Activated CD4-positive, alpha-beta memory T cell treated with anti-CD3 and anti-CD28 coated beads, Interleukin-2, amount 10 ng/mL, durations not matched to agents 7 days and 5 days (primary cell): ENCODE data around the gene TPTE2. TPM values are rescaled to one million over a fixed set of nuclear protein-coding genes. Genes with fewer than 3 reads are reported as not detected.
"Not testable (repeated sequence)": the region's sequence is repeated elsewhere in the genome, so short reads cannot be mapped to it uniquely, and the experiment has no call there.

Source experiments
- CTCF ChIA-PET: fragments of 350-600 bp; sonication (Branson Sonifier 250); formaldehyde crosslinking; loops from one replicate; lab custom pipeline; 2021; ENCODE audit warnings: antibody characterized with exemption, inconsistent platforms; lab: Charles Lee
- POLR2A ChIA-PET: fragments of 350-600 bp; sonication (Branson Sonifier 250); formaldehyde crosslinking; loops from one replicate; lab custom pipeline; 2021; ENCODE audit warnings: antibody characterized with exemption; lab: Charles Lee
- DNase-seq: peaks from one replicate; pipeline ENCODE4 v3.0.0-alpha.2; 2020
- H3K27ac Mint-ChIP-seq: one replicate; pipeline ENCODE4 v1.8.0; 2021; ENCODE audit warnings: mild to moderate bottlenecking, mixed read lengths
- H3K27me3 Mint-ChIP-seq: one replicate; pipeline ENCODE4 v1.8.0; 2021; ENCODE audit warnings: mixed read lengths
- H3K36me3 Mint-ChIP-seq: one replicate; pipeline ENCODE4 v1.8.0; 2021; ENCODE audit warnings: low read depth, mixed read lengths
- H3K4me1 Mint-ChIP-seq: one replicate; pipeline ENCODE4 v1.8.0; 2021; ENCODE audit warnings: mixed read lengths
- H3K4me3 Mint-ChIP-seq: one replicate; pipeline ENCODE4 v1.8.0; 2021; ENCODE audit warnings: mild to moderate bottlenecking, mixed read lengths
- H3K9me3 Mint-ChIP-seq: one replicate; pipeline ENCODE4 v1.8.0; 2021; ENCODE audit warnings: mixed read lengths
- total RNA-seq, 2 experiments: library from RNA; stranded (reverse); gene quantifications; one replicate each; pipeline ENCODE4 v1.2.3, GENCODE V29; 2021

Gene TPTE2
- total RNA-seq, 2 experiments from 2014 or later: 0.18 to 0.30 TPM

DNA sequence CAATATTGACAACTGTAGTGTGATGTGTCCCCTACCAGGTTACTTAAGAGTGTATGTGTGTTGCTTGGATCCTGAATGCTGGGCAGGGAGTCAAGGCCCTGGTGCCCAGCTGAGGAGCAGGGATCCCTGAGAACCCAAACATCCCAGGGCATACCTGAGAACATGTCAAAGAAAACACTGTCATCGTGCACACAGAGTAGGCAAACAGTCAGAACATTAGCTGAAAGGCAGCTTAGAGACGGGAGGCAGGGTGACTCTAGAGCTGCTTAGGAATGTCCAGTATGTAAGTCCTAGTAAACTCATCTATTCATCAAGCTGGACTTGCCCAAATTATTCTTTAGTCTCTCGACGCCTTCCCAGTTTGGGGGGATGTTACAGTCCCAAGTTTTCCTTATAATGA, 4.0 kb downstream of the TPTE2 start:
- POLR2A ChIA-PET, H3K4me1 Mint-ChIP-seq: not testable (repeated sequence)

GRCh38 chr13:19549245-19549644, 12.1 kb downstream of the TPTE2 start:
- POLR2A ChIA-PET, CTCF ChIA-PET, H3K27ac Mint-ChIP-seq, H3K36me3 Mint-ChIP-seq, H3K4me3 Mint-ChIP-seq, DNase-seq, H3K9me3 Mint-ChIP-seq, H3K4me1 Mint-ChIP-seq, H3K27me3 Mint-ChIP-seq: not testable (repeated sequence)

More for the DNA sequence above, 4.0 kb downstream of the TPTE2 start:
- not testable (repeated sequence) for H3K27me3 Mint-ChIP-seq, H3K36me3 Mint-ChIP-seq, H3K4me3 Mint-ChIP-seq, DNase-seq, H3K27ac Mint-ChIP-seq, H3K9me3 Mint-ChIP-seq
- CTCF ChIA-PET: interaction anchor here (0.8 kb wide), 1 partner anchor 15 kb away, joined by 3 read pairs; no protein-coding TSS in a partner anchor

GRCh38 chr13:19525634-19526033, 35.7 kb downstream of the TPTE2 start:
- CTCF ChIA-PET, POLR2A ChIA-PET: not testable (repeated sequence)

DNA sequence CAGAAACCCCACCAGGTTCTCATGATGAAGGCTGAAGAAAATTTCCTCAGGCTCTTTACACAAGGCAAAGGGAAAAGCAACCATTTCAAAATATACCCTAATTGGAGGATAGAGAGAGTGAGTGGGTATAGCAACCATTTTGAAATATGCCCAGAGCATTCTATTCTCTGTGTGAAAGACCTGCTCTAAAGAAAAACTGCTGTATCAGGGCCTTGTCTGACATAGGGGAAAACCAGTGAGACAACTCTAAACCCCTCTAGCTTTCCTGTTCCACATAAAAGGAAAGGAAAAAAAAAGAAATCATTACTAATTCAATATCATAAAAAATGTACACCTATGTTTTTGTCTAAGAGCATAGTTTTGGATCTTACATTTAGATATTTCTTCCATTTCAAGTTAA, 42.3 kb downstream of the TPTE2 start:
- H3K4me1 Mint-ChIP-seq: peaks cover 7% of the 10 kb centered on the region
- no peak for DNase-seq
- no peak overlapping the region for H3K4me3 Mint-ChIP-seq
- ChIA-PET CTCF (no interaction called here), POLR2A (no interaction called here)
- no peak overlapping the region for H3K27ac Mint-ChIP-seq
- H3K36me3 Mint-ChIP-seq: no peaks in the 10 kb centered on the region
- H3K27me3 Mint-ChIP-seq: no peaks in the 10 kb centered on the region
- H3K9me3 Mint-ChIP-seq: no peaks in the 10 kb centered on the region

More at GRCh38 chr13:19525634-19526033, 35.7 kb downstream of the TPTE2 start:
- not testable (repeated sequence) for H3K27ac Mint-ChIP-seq, H3K4me1 Mint-ChIP-seq, H3K36me3 Mint-ChIP-seq, H3K27me3 Mint-ChIP-seq, DNase-seq, H3K9me3 Mint-ChIP-seq, H3K4me3 Mint-ChIP-seq

- H3K36me3 Mint-ChIP-seq, H3K27me3 Mint-ChIP-seq, DNase-seq, POLR2A ChIA-PET, H3K27ac Mint-ChIP-seq, H3K9me3 Mint-ChIP-seq, H3K4me3 Mint-ChIP-seq, CTCF ChIA-PET, H3K4me1 Mint-ChIP-seq: not testable (repeated sequence)
These were observed 53.7 kb downstream of the TPTE2 start for GRCh38 chr13:19507623-19508022.

DNA sequence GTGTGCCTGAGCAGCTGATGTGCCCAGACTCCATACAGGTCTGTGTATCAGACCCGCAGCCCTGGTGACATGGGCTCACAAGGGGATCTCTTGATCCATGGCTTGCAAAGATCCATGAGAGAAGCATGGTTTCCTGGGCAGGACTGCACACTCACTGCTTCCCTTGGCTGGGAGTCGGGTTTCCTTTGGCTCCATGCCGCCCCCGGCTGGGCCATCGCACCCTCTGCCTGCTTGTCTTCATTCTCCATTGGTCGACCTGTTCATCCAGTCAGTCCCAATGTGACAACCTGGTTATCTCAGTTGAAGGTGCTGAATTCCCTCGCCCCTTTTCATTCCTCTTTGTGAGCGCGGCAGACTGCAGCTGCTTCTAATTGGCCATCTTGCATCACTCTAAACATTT, 101.2 kb downstream of the TPTE2 start:
- CTCF ChIA-PET, H3K27ac Mint-ChIP-seq, DNase-seq, H3K36me3 Mint-ChIP-seq, H3K27me3 Mint-ChIP-seq, POLR2A ChIA-PET, H3K4me1 Mint-ChIP-seq, H3K4me3 Mint-ChIP-seq: not testable (repeated sequence)
- peaks cover 12% of the 10 kb centered on the region for H3K9me3 Mint-ChIP-seq

- H3K27ac Mint-ChIP-seq, H3K36me3 Mint-ChIP-seq, POLR2A ChIA-PET, H3K4me3 Mint-ChIP-seq, H3K4me1 Mint-ChIP-seq, H3K27me3 Mint-ChIP-seq, H3K9me3 Mint-ChIP-seq: not testable (repeated sequence)
- CTCF ChIA-PET: interaction anchor here (1.0 kb wide), 1 partner anchor 144 kb away, joined by 3 read pairs; no protein-coding TSS in a partner anchor
- peak; percentile 31 for DNase-seq
These were observed 122.2 kb downstream of the TPTE2 start for GRCh38 chr13:19439056-19439686.

- H3K27me3 Mint-ChIP-seq, H3K27ac Mint-ChIP-seq, CTCF ChIA-PET, DNase-seq, H3K4me1 Mint-ChIP-seq, POLR2A ChIA-PET, H3K4me3 Mint-ChIP-seq, H3K9me3 Mint-ChIP-seq, H3K36me3 Mint-ChIP-seq: not testable (repeated sequence)
These were observed 123.6 kb downstream of the TPTE2 start for GRCh38 chr13:19437780-19438179.

DNA sequence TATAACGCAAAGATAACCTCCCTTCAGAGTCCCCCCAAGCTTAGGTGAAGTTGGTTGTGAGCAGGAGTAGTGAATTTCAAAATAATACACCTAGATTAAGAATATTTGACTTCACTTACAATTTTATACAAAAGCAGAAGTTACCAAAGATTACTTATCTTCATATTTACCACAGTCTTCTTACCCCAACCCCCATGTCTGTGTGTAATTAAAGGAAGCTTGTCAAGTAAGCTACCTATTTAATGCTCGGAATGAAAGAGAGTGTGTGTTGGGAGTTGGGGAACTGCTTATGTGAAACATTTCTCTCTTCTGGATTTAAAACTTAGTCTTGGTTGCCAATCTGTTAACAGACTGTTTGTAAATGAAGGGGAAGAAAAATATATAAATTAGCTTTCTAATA, 139.1 kb downstream of the TPTE2 start:
- H3K4me1 Mint-ChIP-seq, H3K27me3 Mint-ChIP-seq, CTCF ChIA-PET, POLR2A ChIA-PET, H3K36me3 Mint-ChIP-seq, DNase-seq, H3K27ac Mint-ChIP-seq, H3K4me3 Mint-ChIP-seq, H3K9me3 Mint-ChIP-seq: not testable (repeated sequence)

DNA sequence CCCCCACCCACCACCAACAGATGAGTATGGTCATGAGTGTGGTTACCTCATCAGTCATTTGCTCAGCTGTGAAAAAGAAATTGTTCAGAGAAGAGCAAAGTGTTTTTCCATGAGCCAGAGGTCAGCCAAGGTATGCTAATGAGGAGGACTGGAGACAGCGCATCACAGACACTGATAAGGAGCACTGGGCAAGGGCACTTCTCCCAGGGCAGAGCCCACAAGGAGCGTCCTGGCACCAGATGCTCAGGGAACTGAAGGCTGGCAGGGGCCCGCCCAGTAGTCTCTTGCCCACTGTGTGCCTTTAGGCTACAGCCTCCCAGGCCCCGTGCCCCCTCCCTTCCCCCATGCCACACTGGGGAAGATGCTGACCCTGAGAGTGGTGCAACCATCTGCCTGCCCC, 148.8 kb downstream of the TPTE2 start:
- CTCF ChIA-PET, H3K27me3 Mint-ChIP-seq, H3K4me1 Mint-ChIP-seq, H3K4me3 Mint-ChIP-seq, H3K27ac Mint-ChIP-seq, POLR2A ChIA-PET, H3K36me3 Mint-ChIP-seq, DNase-seq: not testable (repeated sequence)
- peaks cover 20% of the 10 kb centered on the region for H3K9me3 Mint-ChIP-seq

DNA sequence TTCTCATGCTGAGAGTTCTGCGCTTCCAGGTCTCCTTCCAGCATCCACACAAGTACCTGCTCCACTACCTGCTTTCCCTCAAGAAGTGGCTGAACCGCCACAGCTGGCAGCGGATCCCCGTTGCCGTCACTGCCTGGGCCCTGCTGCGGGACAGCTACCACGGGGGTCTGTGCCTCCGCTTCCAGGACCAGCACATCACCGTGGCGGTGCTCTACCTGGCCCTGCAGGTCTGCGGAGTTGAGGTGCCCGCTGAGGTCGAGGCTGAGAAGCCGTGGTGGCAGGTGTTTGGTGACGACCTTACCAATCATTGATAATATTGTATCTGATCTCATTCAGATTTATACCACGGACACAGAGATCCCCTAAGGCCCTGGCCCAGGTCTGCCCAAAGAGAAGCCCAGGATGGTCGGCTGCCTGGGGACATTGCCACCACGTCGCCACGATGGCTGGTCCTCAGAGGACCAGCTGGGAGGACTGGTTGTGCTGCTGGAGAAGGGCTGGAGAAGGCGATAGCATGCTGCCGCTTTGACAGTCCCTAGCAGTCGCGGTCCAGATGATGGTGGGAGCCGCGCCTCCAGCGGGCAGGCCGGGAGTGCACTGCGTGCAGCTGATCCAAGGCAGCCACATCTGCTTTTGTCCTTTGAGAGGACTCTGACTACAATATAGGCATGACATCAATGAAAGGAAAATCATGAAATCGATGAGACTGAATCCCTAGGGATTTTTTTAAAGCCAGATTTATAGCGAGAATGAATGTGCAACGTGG, 178.4 kb downstream of the TPTE2 start:
- CTCF ChIA-PET, H3K9me3 Mint-ChIP-seq, H3K27ac Mint-ChIP-seq, H3K27me3 Mint-ChIP-seq, POLR2A ChIA-PET, H3K4me3 Mint-ChIP-seq, H3K36me3 Mint-ChIP-seq, H3K4me1 Mint-ChIP-seq, DNase-seq: not testable (repeated sequence)

- Mint-ChIP-seq H3K27me3 (no peaks in the 10 kb centered on the region), H3K4me1 (no peaks in the 10 kb centered on the region), H3K4me3 (no peak overlapping the region), H3K9me3 (peaks cover 6% of the 10 kb centered on the region), H3K36me3 (no peaks in the 10 kb centered on the region), H3K27ac (no peak overlapping the region)
- no peak for DNase-seq
- POLR2A ChIA-PET: no interaction called here
- CTCF ChIA-PET: no interaction called here
These were observed 179.2 kb downstream of the TPTE2 start for GRCh38 chr13:19382111-19382510.
